Ascending aorta (tissue), 2 donors: ENCODE measurements around the gene C14orf119. TPM values are rescaled to one million over a fixed set of nuclear protein-coding genes. Genes with fewer than 3 reads are reported as not detected.

Source experiments
- DNase-seq, 2 donors: peaks; one replicate each; pipeline ENCODE4 v3.0.0-alpha.2; 2019; ENCODE audit warnings: low spot score in 2 of 2
- H3K27ac ChIP-seq, 2 donors: fragments of 200-600 bp; sonication (generic); one replicate each; pipeline ENCODE4 v1.5.1; 2016 to 2017; ENCODE audit warnings: mild to moderate bottlenecking in 1 of 2
- H3K27me3 ChIP-seq: fragments of 200-600 bp; sonication (generic); one replicate; pipeline ENCODE4 v1.5.1; 2017
- H3K36me3 ChIP-seq, 2 donors: fragments of 200-600 bp; sonication (generic); one replicate each; pipeline ENCODE4 v1.5.1; 2016
- H3K4me1 ChIP-seq, 2 donors: fragments of 200-600 bp; sonication (generic); one replicate each; pipeline ENCODE4 v1.5.1; 2016 to 2017; ENCODE audit warnings: mild to moderate bottlenecking in 1 of 2
- H3K4me3 ChIP-seq, 2 donors: fragments of 200-600 bp; sonication (generic); one replicate each; pipeline ENCODE4 v1.5.1; 2016 to 2017; ENCODE audit warnings: mild to moderate bottlenecking in 1 of 2
- H3K9me3 ChIP-seq, 2 donors: fragments of 200-600 bp; sonication (generic); one replicate each; pipeline ENCODE4 v1.5.1; 2016
- CTCF ChIP-seq, 3 experiments: fragments of 200-600 bp in 2 of 3; fragments of 450-650 bp in 1 of 3; sonication (generic) in 2 of 3; IDR thresholded peaks; one replicate each; pipeline ENCODE4 v1.5.1; 2016 to 2019; ENCODE audit warnings: antibody characterized with exemption in 3 of 3, mild to moderate bottlenecking in 1 of 3, moderate library complexity in 1 of 3
- intact Hi-C: fragments of 100-400 bp; cut with DNase I; formaldehyde crosslinking; loops from one replicate; pipeline ENCODE4 v1.15.1; 2023
- total RNA-seq: library from RNA; depleted of rRNA; stranded (reverse); fragments of >200 nt; gene quantifications from one replicate; pipeline ENCODE4 v1.1.0, GENCODE V29; 2016

Gene C14orf119
- total RNA-seq, 1 donor from 2014 or later = 2.2 TPM

- H3K36me3 ChIP-seq = no peaks in the 10 kb centered on the region
- intact Hi-C loops = no loop called here
- H3K4me1 ChIP-seq = peaks cover 0 to 3% of the 10 kb centered on the region in 2 donors
- no peak overlapping the region for H3K4me3 ChIP-seq
- H3K9me3 ChIP-seq = no peaks in the 10 kb centered on the region
- H3K27me3 ChIP-seq = no peaks in the 10 kb centered on the region
- no peak for DNase-seq
- no peak for TF ChIP-seq CTCF (IDR thresholded peaks at IDR 0.05)
- no peak overlapping the region for H3K27ac ChIP-seq
Measured at GRCh38 chr14:23112359-23113178, 17.3 kb downstream of the C14orf119 start.

- intact Hi-C loops = no loop called here
- no peak for TF ChIP-seq CTCF (IDR thresholded peaks at IDR 0.05)
- Histone ChIP-seq H3K27ac (no peak overlapping the region), H3K9me3 (no peaks in the 10 kb centered on the region), H3K27me3 (no peaks in the 10 kb centered on the region), H3K36me3 (no peaks in the 10 kb centered on the region), H3K4me1 (peaks cover 0 to 3% of the 10 kb centered on the region in 2 donors), H3K4me3 (no peak overlapping the region)
- DNase-seq = no peak
Measured at GRCh38 chr14:23113431-23114119, 18.3 kb downstream of the C14orf119 start.

GRCh38 chr14:23114120-23114458, 18.8 kb downstream of the C14orf119 start:
- intact Hi-C loops = no loop called here

GRCh38 chr14:23114669-23115038, 19.3 kb downstream of the C14orf119 start:
- no peak for DNase-seq

More at GRCh38 chr14:23114120-23114458, 18.8 kb downstream of the C14orf119 start:
- DNase-seq = no peak
- H3K4me3 ChIP-seq = no peak overlapping the region
- no peaks in the 10 kb centered on the region for H3K27me3 ChIP-seq
- H3K4me1 ChIP-seq = peaks cover 0 to 3% of the 10 kb centered on the region in 2 donors
- H3K9me3 ChIP-seq = no peaks in the 10 kb centered on the region
- H3K36me3 ChIP-seq = no peaks in the 10 kb centered on the region
- no peak overlapping the region for H3K27ac ChIP-seq
- TF ChIP-seq CTCF (IDR thresholded peaks at IDR 0.05) = no peak

GRCh38 chr14:23115039-23115731, 19.9 kb downstream of the C14orf119 start:
- Histone ChIP-seq H3K4me1 (peaks cover 0 to 3% of the 10 kb centered on the region in 2 donors), H3K9me3 (no peaks in the 10 kb centered on the region), H3K36me3 (no peaks in the 10 kb centered on the region), H3K27me3 (no peaks in the 10 kb centered on the region), H3K4me3 (no peak overlapping the region), H3K27ac (no peak overlapping the region)
- DNase-seq = peak; percentile 33 to 87
- intact Hi-C loops = no loop called here
- TF ChIP-seq CTCF (IDR thresholded peaks at IDR 0.05) = no peak

More at GRCh38 chr14:23114669-23115038, 19.3 kb downstream of the C14orf119 start:
- TF ChIP-seq CTCF (IDR thresholded peaks at IDR 0.05) = no peak
- Histone ChIP-seq H3K36me3 (no peaks in the 10 kb centered on the region), H3K4me1 (peaks cover 0 to 3% of the 10 kb centered on the region in 2 donors), H3K4me3 (no peak overlapping the region), H3K9me3 (no peaks in the 10 kb centered on the region), H3K27me3 (no peaks in the 10 kb centered on the region), H3K27ac (no peak overlapping the region)
- intact Hi-C loops = no loop called here
